ENCODE measurements around the gene PPP4R4. TPM values are rescaled to one million over a fixed set of nuclear protein-coding genes. Genes with fewer than 3 reads are reported as not detected.
A peak's percentile ranks its signal among the peaks of the same experiment; 100 is the strongest.

PPP4R4 gene
- polyA plus RNA-seq, 3 donors, result 0.08 TPM; not detected in 2

GRCh38 chr14:94164685-94165431, 9.3 kb upstream of the PPP4R4 start:
- 82% methylated on average over 18 of the region's 26 CpGs for WGBS (ENCODE audit: insufficient coverage)
- Mint-ChIP-seq H3K27me3 (ENCODE audit: low read depth in 3 of 3) (peaks cover 0 to 1% (median 0%) of the 10 kb centered on the region in 3 donors), H3K4me3 (peak overlapping the region in 1 of 2 donors; percentile 2), H3K27ac (no peak overlapping the region), H3K36me3 (no peaks in the 10 kb centered on the region), H3K9me3 (peaks cover 0 to 3% (median 0%) of the 10 kb centered on the region in 7 donors), H3K4me1 (peaks cover 44% of the 10 kb centered on the region)
- Histone ChIP-seq H3K27me3 (ENCODE audit: control insufficient read depth in 2 of 2, insufficient read depth in 2 of 2, low read length in 2 of 2) (no peaks in the 10 kb centered on the region), H3K4me1 (ENCODE audit: control insufficient read depth in 1 of 2, insufficient read depth in 2 of 2, low read length in 2 of 2) (peaks cover 26 to 30% of the 10 kb centered on the region in 2 donors), H3K36me3 (replicated peaks in 1 of 2; ENCODE audit: control insufficient read depth in 1 of 2, insufficient read depth in 2 of 2, low read length in 2 of 2) (no peaks in the 10 kb centered on the region), H3K79me2 (ENCODE audit: insufficient read depth, low read length) (no peaks in the 10 kb centered on the region), H3K4me3 (replicated peaks in 1 of 3; ENCODE audit: low read depth in 2 of 3, low read length in 3 of 3) (no peak overlapping the region), H3K4me2 (replicated peaks; ENCODE audit: extremely low read depth, low read length, poor library complexity, severe bottlenecking) (no peak overlapping the region), H3K27ac (ENCODE audit: low read depth in 1 of 2, low read length in 2 of 2) (no peak overlapping the region), H4K20me1 (ENCODE audit: insufficient read depth, low read length) (no peaks in the 10 kb centered on the region), H3K9ac (ENCODE audit: insufficient read depth, low read length, poor library complexity, severe bottlenecking) (no peak overlapping the region), H2AFZ (ENCODE audit: insufficient read depth, low read depth, low read length, poor library complexity, severe bottlenecking) (no peak overlapping the region), H3K9me3 (replicated peaks in 1 of 2; ENCODE audit: control insufficient read depth in 1 of 2, insufficient read depth in 1 of 2, low read length in 2 of 2) (no peaks in the 10 kb centered on the region)
- intact Hi-C loops (cut with micrococcal nuclease), result no loop called here
- no peak for DNase-seq
- no peak for TF ChIP-seq CTCF (IDR thresholded peaks at IDR 0.05)

- H3K36me3 Mint-ChIP-seq, result no peaks in the 10 kb centered on the region
- no peak overlapping the region for H3K4me3 Mint-ChIP-seq
- H3K27me3 ChIP-seq (ENCODE audit: control insufficient read depth in 2 of 2, insufficient read depth in 2 of 2, low read length in 2 of 2), result no peaks in the 10 kb centered on the region
- H4K20me1 ChIP-seq (ENCODE audit: insufficient read depth, low read length), result no peaks in the 10 kb centered on the region
- peaks cover 24 to 25% of the 10 kb centered on the region in 2 donors for H3K4me1 ChIP-seq (ENCODE audit: control insufficient read depth in 1 of 2, insufficient read depth in 2 of 2, low read length in 2 of 2)
- no peak overlapping the region for H2AFZ ChIP-seq (ENCODE audit: insufficient read depth, low read depth, low read length, poor library complexity, severe bottlenecking)
- H3K9ac ChIP-seq (ENCODE audit: insufficient read depth, low read length, poor library complexity, severe bottlenecking), result no peak overlapping the region
- intact Hi-C loops (cut with micrococcal nuclease), result no loop called here
- H3K9me3 Mint-ChIP-seq, result peaks cover 0 to 3% (median 0%) of the 10 kb centered on the region in 7 donors
- no peak overlapping the region for H3K27ac Mint-ChIP-seq
- H3K9me3 ChIP-seq (replicated peaks in 1 of 2; ENCODE audit: control insufficient read depth in 1 of 2, insufficient read depth in 1 of 2, low read length in 2 of 2), result no peaks in the 10 kb centered on the region
- no peak overlapping the region for H3K4me3 ChIP-seq (replicated peaks in 1 of 3; ENCODE audit: low read depth in 2 of 3, low read length in 3 of 3)
- H3K27me3 Mint-ChIP-seq (ENCODE audit: low read depth in 3 of 3), result peaks cover 0 to 2% (median 2%) of the 10 kb centered on the region in 3 donors
- no peak overlapping the region for H3K4me2 ChIP-seq (replicated peaks; ENCODE audit: extremely low read depth, low read length, poor library complexity, severe bottlenecking)
- H3K4me1 Mint-ChIP-seq, result peaks cover 41% of the 10 kb centered on the region
- H3K27ac ChIP-seq (ENCODE audit: low read depth in 1 of 2, low read length in 2 of 2), result no peak overlapping the region
- DNase-seq, result no peak
- no peaks in the 10 kb centered on the region for H3K36me3 ChIP-seq (replicated peaks in 1 of 2; ENCODE audit: control insufficient read depth in 1 of 2, insufficient read depth in 2 of 2, low read length in 2 of 2)
- no peak for TF ChIP-seq CTCF (IDR thresholded peaks at IDR 0.05)
- H3K79me2 ChIP-seq (ENCODE audit: insufficient read depth, low read length), result no peaks in the 10 kb centered on the region
- WGBS (ENCODE audit: insufficient coverage), result 100% methylated on average over 2 of the region's 3 CpGs
Observed at GRCh38 chr14:94165744-94166143, 8.4 kb upstream of the PPP4R4 start.

Measured in CD14-positive monocyte (primary cell).